Measurements from ENCODE around the gene RTEL1.

- no peak for TF ChIP-seq CTCF (IDR thresholded peaks at IDR 0.05; ENCODE audit: low read length)
- TF ChIP-seq EZH2 (optimal IDR thresholded peaks at IDR 0.05; ENCODE audit: low read depth, low read length): no peak
- no peak for TF ChIP-seq EZH2phosphoT487 (IDR thresholded peaks at IDR 0.05; ENCODE audit: low read length)
These were observed 36.7 kb downstream of the RTEL1 start for GRCh38 chr20:63694584-63695423.

Data from MM.1S (cell line).